ENCODE results near the gene HOXA6.

DNA sequence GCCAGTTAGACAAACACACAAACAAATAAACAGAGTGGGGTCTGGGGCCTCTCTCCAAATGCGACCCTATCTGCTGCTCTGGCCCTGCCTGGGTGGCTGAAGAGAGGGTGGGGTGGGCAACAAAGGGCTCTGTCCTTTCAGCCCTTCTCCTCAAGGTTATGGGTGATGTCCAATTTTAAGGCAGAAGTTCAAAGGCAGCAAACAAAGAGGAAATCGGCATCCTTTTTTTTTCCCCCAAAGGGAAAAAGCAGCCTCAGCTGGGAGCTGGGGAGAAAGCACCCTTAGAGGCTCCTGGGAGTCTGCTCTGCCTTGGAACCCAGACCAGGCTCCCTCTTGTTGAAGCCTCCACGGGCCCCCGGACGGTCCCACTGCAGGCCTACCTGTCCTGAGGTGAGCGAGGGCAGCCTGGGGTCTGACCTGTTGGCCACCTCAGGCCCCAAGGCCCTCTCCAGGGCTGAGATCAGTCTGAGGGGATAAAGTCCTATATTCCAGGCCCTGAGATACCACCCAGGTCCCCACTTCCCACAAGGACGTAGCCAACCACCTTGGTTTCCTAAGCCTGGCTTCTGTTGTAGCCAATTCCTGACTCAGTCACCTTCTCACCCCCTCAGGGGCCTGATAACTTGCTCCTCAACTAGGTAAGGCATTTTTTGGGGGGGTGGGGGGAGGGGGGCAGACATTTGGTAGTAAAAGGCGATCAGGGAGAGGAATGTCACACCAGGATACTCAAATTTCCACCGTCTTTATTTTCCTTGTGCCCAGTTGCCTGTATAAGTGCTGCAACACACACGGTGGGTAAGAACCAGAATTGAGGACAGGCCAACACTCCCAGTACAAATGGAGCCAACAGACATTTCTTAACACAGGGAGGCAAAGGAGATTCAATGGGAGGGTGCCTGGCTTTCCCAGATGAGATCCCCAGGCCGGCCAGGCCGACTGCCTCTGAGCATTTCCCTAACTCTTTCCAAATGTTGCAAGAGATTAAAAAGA is 33.2 kb upstream of the HOXA6 start:
- no peak for TF ChIP-seq POLR2A (IDR thresholded peaks at IDR 0.05)
- TF ChIP-seq, protein P1, sequence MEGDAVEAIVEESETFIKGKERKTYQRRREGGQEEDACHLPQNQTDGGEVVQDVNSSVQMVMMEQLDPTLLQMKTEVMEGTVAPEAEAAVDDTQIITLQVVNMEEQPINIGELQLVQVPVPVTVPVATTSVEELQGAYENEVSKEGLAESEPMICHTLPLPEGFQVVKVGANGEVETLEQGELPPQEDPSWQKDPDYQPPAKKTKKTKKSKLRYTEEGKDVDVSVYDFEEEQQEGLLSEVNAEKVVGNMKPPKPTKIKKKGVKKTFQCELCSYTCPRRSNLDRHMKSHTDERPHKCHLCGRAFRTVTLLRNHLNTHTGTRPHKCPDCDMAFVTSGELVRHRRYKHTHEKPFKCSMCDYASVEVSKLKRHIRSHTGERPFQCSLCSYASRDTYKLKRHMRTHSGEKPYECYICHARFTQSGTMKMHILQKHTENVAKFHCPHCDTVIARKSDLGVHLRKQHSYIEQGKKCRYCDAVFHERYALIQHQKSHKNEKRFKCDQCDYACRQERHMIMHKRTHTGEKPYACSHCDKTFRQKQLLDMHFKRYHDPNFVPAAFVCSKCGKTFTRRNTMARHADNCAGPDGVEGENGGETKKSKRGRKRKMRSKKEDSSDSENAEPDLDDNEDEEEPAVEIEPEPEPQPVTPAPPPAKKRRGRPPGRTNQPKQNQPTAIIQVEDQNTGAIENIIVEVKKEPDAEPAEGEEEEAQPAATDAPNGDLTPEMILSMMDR (IDR thresholded peaks at IDR 0.05): no peak
